Bronchus fibroblast of lung (primary cell): ENCODE results near the gene RAET1G. TPM values are rescaled to one million over a fixed set of nuclear protein-coding genes. Genes with fewer than 3 reads are reported as not detected.

Experiments used
- total RNA-seq: library from RNA; depleted of rRNA; stranded (reverse); fragments of >200 nt; gene quantifications from 2 replicates; pipeline ENCODE4 v1.2.3, GENCODE V29; 2015

RAET1G gene, protein sequence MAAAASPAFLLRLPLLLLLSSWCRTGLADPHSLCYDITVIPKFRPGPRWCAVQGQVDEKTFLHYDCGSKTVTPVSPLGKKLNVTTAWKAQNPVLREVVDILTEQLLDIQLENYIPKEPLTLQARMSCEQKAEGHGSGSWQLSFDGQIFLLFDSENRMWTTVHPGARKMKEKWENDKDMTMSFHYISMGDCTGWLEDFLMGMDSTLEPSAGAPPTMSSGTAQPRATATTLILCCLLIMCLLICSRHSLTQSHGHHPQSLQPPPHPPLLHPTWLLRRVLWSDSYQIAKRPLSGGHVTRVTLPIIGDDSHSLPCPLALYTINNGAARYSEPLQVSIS
- 1.0 and 1.8 TPM in 2 replicates for total RNA-seq

DNA sequence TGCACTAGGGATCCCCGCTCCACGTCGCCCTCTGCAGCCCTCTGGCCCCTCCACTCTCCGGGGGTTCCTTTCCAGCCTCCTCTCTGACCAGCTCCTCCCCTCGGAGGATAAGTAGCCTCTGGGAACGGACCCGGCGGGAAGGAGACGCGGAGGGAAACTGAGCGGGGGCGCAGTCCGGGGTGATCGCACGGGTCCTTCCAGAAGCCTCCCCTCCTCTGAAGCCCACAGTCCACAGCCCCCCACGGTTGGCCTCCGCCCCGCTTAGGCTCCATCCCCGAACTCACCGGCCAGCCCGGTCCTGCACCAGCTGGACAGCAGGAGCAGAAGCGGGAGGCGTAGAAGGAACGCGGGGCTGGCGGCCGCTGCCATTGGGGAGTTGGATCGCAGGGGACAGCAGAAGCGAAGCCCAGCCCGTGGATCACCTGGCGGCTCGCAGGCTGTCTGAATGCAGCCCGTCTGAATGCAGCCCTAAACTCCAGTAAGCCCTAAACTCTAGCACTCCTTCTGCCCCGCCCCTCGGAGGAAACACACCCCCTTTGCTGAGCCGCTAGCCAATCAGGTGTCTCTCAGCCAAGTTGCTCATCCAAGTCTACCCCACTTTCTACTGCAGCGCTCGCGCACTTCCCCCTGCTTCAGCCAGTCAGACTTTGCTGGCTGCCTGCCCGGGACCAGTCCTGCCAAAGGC, at the start of gene RAET1G:
RAET1G (minus strand) TSS at position 480 of the 685 bp plus-strand sequence; CDS start at position 369, 111 bp downstream.

DNA sequence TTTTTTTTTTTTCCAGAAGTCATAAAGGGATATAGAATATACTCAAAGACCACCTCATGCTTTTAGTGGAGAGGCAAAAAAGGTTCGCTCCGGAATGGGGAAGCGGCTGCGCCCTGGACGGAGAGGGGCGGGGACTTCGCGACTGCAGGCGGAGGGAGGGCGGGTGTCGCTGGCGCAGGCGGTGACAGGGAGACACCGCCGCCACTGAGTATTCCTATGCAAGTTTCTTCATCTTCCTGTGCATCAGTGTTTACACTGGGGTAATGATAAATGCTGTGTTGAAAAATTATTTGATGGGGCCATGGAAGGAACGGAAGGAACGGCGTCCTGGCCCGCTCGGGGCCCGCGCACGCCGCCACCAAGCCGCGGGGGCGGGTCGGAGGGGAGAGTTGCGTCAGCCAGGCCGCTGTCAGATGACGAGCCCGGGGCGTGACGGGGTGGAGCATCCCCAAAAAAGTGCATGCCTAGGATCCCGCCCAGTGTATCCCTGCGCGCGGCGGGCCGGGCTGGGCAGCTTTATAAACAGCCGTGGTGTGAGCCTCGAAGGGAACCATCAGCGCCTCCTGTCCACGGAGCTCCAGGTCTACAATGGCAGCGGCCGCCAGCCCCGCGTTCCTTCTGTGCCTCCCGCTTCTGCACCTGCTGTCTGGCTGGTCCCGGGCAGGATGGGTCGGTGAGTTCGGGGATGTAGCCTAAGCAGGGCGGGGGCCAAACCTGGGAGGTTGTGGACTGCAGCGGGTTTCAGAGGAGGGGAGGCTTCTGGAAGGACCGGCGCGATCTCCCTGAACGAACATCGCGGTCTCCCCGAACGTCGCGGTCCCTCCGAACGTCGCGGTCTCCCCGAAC, 40.8 kb upstream of the RAET1G start, which contains the start of gene ULBP1:
ULBP1 (plus strand) TSS at position 482 of the 846 bp plus-strand sequence; CDS start at position 589, 107 bp downstream.

GRCh38 chr6:149941583-149942460, 18.9 kb upstream of the RAET1G start, which contains the start of gene ULBP2:
TSS of gene ULBP2 (plus strand) at chr6:149942014. CDS start at chr6:149942073, 59 bp downstream.

DNA sequence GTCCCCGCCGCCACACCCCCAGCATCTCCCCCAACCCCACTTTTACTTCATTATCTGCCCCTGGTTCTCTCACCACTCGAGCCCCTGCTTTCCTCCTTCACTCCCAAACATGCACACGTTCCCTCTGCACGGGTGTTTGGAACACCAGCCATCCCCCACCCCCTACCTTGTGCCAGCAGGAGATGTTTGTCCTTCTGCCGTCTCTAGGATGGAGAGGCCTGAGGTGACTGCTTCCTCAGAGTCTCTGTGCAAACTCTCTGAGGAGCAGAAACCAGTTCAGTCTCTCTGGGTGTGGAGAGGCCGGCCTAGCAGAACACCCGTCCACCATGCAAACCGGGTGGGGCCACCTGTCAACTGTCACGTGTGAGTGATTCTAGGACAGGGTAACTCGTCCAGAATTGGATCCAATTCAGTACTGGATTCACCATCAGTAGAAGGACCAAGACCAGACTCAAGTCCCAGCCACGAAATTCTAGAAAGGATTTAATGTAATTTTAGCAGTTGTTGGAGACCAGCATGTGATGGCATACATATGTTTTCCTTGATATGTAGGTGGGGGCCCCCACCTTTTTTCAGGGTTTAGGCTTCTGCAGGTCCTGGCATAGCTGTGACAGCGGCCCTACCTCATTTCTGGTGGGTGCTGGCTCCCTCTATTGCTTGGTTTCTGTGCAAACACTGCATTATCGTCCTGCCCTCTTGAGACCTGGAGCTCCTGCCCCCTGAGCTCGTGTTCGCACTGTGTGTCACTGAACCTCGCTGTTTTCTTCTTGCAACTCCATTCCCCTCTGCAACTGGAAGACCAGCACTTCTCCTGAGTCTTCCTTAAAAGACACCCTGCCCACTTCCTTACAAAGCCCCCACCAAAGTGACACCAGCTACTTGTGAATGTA, 24.8 kb downstream of the RAET1G start, which contains the start of gene RAET1E:
RAET1E (minus strand) TSS at position 259 of the 890 bp plus-strand sequence. CDS start 7,212 bp downstream, outside the sequence.

Other genes with a start within 250 kb of the RAET1G start
- gene LATS1, start 205.0 kb downstream of the RAET1G start, total RNA-seq: 7.7 and 7.9 TPM in 2 replicates
- gene NUP43, start 176.6 kb downstream of the RAET1G start, total RNA-seq: 33.5 and 33.7 TPM in 2 replicates
- gene PCMT1, start 173.4 kb downstream of the RAET1G start, total RNA-seq: 136 and 157 TPM in 2 replicates
- 28.2 and 30.6 TPM in 2 replicates for gene LRP11, start 58.8 kb downstream of the RAET1G start, total RNA-seq
- gene RAET1E, start 25.0 kb downstream of the RAET1G start, total RNA-seq: under 0.01 TPM in 1 of 2 replicates, not detected in the other
- gene ULBP2, start 18.9 kb upstream of the RAET1G start, total RNA-seq: 6.2 and 6.6 TPM in 2 replicates
- 3.6 and 4.0 TPM in 2 replicates for gene ULBP1, start 40.8 kb upstream of the RAET1G start, total RNA-seq
- gene RAET1L, start 102.4 kb upstream of the RAET1G start, total RNA-seq: not detected in 2 replicates
- gene ULBP3, start 146.0 kb upstream of the RAET1G start, total RNA-seq: 15.9 and 18.5 TPM in 2 replicates
- not detected in 2 replicates for gene PPP1R14C, start 219.9 kb upstream of the RAET1G start, total RNA-seq